ENCODE measurements around the gene SORCS2.

The SORCS2 gene

GRCh38 chr4:7342223-7343080 lies 150.1 kb downstream of the SORCS2 start:
- no peak for DNase-seq

GRCh38 chr4:7343081-7343655 lies 150.8 kb downstream of the SORCS2 start:
- no peak for DNase-seq

GRCh38 chr4:7343950-7344349 lies 151.6 kb downstream of the SORCS2 start:
- DNase-seq, result no peak

GRCh38 chr4:7344636-7345155 lies 152.4 kb downstream of the SORCS2 start:
- DNase-seq, result no peak

GRCh38 chr4:7347981-7348380 lies 155.6 kb downstream of the SORCS2 start:
- no peak for DNase-seq

GRCh38 chr4:7348946-7349900 lies 156.9 kb downstream of the SORCS2 start:
- DNase-seq, result no peak

- DNase-seq, result no peak
These were observed 158.1 kb downstream of the SORCS2 start for GRCh38 chr4:7350396-7350795.

GRCh38 chr4:7351014-7351413 lies 158.7 kb downstream of the SORCS2 start:
- DNase-seq, result no peak

- DNase-seq, result no peak
These were observed 160.1 kb downstream of the SORCS2 start for GRCh38 chr4:7352486-7352885.

- DNase-seq, result no peak
These were observed 160.9 kb downstream of the SORCS2 start for GRCh38 chr4:7353046-7353790.

- no peak for DNase-seq
These were observed 161.7 kb downstream of the SORCS2 start for GRCh38 chr4:7353846-7354610.

- no peak for DNase-seq
These were observed 162.6 kb downstream of the SORCS2 start for GRCh38 chr4:7354927-7355326.

GRCh38 chr4:7355795-7356194 lies 163.5 kb downstream of the SORCS2 start:
- no peak for DNase-seq

GRCh38 chr4:7356667-7357310 lies 164.5 kb downstream of the SORCS2 start:
- no peak for DNase-seq

GRCh38 chr4:7357323-7357722 lies 165.0 kb downstream of the SORCS2 start:
- no peak for DNase-seq

- DNase-seq, result no peak
These were observed 165.9 kb downstream of the SORCS2 start for GRCh38 chr4:7358100-7358735.

GRCh38 chr4:7359400-7360062 lies 167.2 kb downstream of the SORCS2 start:
- no peak for DNase-seq

- no peak for DNase-seq
These were observed 168.5 kb downstream of the SORCS2 start for GRCh38 chr4:7360806-7361205.

- no peak for DNase-seq
These were observed 169.1 kb downstream of the SORCS2 start for GRCh38 chr4:7361280-7361895.

- DNase-seq, result no peak
These were observed 170.0 kb downstream of the SORCS2 start for GRCh38 chr4:7362341-7362740.

Measured in CD4-positive, alpha-beta T cell treated with Interferon gamma for 1 hour (primary cell).